Pancreas (tissue), 10 donors: ENCODE data around the gene LCN12. TPM values are rescaled to one million over a fixed set of nuclear protein-coding genes. Genes with fewer than 3 reads are reported as not detected.

Experiments
- ATAC-seq, 4 donors: fragments of 200-7000 bp; cut with Tn5 transposase; one replicate each; pipeline versions ENCODE4 v1.8.0 to v1.9.1; 2020; ENCODE audit warnings: mild to moderate bottlenecking in 4 of 4, moderate library complexity in 4 of 4
- DNase-seq, 6 donors: peaks; one replicate each; pipeline ENCODE4 v3.0.0-alpha.2; 2020
- FAIRE-seq: peaks from 2 replicates; lab custom pipeline; 2012; peaks lifted over from hg19 to GRCh38; lab: Jason Lieb, UNC
- H3K27ac ChIP-seq, 4 donors: fragments of 200-600 bp; sonication (generic); 1 replicate in 3 of 4; 2 replicates in 1 of 4; pipeline versions ENCODE4 v1.5.0 to v1.8.0; 2020
- H3K27me3 ChIP-seq, 4 donors: fragments of 200-600 bp; one replicate each; pipeline ENCODE4 v1.8.0; 2021
- H3K36me3 ChIP-seq, 3 donors: fragments of 200-600 bp; sonication (generic) in 1 of 3; one replicate each; pipeline versions ENCODE4 v1.5.0 to v1.8.0; 2020 to 2021
- H3K4me1 ChIP-seq, 3 donors: fragments of 200-600 bp; one replicate each; pipeline ENCODE4 v1.8.0; 2021
- H3K4me3 ChIP-seq, 4 donors: fragments of 200-600 bp; sonication (generic) in 2 of 4; one replicate each; pipeline versions ENCODE4 v1.5.0 to v1.8.0; 2020 to 2021
- H3K9me3 ChIP-seq, 4 donors: fragments of 200-600 bp; one replicate each; pipeline ENCODE4 v1.8.0; 2021
- WGBS, 2 donors: extraction: QIAGEN DNeasy Blood & Tissue Kit; methylation state at CpG; one replicate each; pipeline ENCODE4 v1.1.7; 2013; 5-methylcytosine and 5-hydroxymethylcytosine counted together
- intact Hi-C, 3 donors: fragments of 100-400 bp; cut with DNase I; formaldehyde crosslinking; loops; one replicate each; pipeline versions ENCODE4 v1.11.1 to v1.14.2; 2022
- polyA plus RNA-seq, 2 donors: library from polyadenylated mRNA; stranded (reverse); fragments of 200-250 nt; gene quantifications; one replicate each; pipeline ENCODE4 v1.2.3, GENCODE V29; 2013
- total RNA-seq, 6 donors: library from RNA; stranded (reverse); fragmentation: NEBNext Ultra II Directional in 4 of 6; extraction: Animal tissue kit (Norgen Biotek cat#: 25700) in 4 of 6; gene quantifications; one replicate each; pipeline versions ENCODE4 v1.2.1 to v1.2.4, GENCODE V29; 2021 to 2023
- TF ChIP-seq, protein P1 (sequence below), 4 donors: fragments of 200-600 bp; sonication (generic) in 3 of 4; IDR thresholded peaks; one replicate each; pipeline versions ENCODE4 v1.5.0 to v1.8.0; 2021; ENCODE audit warnings: antibody characterized with exemption in 4 of 4
- donor health status: healthy with polysubstance abuse.
- donor health status: DM: no; HTN: no; CAD: no; lungs with moderate emphysema.
- donor health status: DM: no; HTN: no; CAD: no.
- donor health status: control.
- donor health status: control.
- donor health status: Bipolar disorder and iron deficiency.
- donor health status: DM: yes; HTN: yes; CAD: no.
- donor health status: DM: no; HTN: no; CAD: no.
- donor health status: DM: no; HTN: no; CAD: no.
- donor health status: DM: yes; HTN: yes; CAD: no.

Gene LCN12
- total and polyA plus RNA-seq, 8 donors = 0.57 to 16.5 (median 3.4) TPM

DNA sequence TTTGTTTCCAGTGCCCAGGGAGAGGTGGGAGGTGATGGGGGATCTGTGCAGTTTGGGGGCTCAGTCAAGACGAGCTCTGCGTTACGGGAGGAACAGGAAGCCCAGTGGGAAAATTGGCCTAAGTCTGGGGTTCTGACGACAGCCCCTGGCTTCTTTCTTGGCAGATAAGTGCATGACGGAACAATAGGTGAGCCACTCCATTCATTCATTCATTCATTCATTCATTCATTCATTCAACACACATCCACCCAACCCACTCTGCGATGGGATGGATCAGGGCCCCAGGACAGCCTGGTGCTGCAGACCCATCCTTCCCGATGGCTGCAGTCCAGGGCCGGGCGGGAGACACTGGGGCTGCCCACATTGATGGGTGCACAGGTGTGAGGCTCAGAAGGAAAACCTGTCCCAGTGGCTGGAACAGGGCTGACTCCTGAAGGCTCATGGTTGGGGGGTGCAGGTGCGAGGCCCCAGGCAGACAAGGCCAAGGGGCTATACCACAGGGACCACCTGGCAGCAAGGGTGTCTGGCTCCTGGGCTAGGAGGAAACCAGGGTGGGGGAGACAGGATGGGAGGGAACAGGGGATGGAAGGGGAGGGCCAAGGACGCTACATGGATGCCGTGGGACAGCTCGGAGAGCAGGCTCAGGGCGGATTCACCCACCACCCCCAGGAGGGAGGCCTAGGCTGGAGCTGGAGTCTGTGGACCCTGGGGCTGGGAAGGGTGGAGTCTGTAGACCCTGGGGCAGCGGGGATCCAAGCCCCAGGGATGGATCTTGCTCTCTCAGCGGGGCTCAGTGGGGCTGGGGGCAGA lies 28.8 kb downstream of the LCN12 start:
- peaks cover 0 to 4% (median 0%) of the 10 kb centered on the region in 4 donors for H3K27me3 ChIP-seq
- H3K27ac ChIP-seq = no peak overlapping the region
- ATAC-seq = no peak

DNA sequence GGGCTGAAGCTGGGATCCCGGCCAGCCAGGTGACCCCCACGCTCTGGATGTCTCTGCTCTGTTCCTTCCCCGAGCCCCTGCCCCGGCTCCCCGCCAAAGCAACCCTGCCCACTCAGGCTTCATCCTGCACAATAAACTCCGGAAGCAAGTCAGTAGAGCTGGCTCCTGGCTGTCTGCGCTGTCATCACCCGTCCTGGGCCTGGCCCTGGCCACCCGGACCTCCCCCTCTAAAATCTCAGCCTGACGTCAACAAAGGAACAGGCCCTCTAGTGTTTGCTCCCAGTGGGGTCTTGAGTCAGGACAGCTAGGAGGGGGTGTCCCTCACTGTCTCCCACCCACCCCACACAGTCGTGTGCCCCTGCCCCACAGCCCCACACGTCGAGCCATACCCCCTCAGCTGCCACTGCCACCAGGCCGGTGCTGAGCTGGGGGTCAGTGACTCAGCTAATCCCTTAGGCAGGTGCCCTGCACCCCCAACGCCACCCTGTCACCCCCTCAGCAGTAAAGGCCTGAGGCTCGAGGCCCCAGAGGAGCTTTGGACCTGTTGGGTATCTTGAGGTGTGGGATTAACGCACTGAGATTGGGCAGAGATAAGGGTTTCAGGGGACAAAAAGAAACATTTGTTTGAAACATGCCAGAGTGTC lies 29.6 kb downstream of the LCN12 start:
- WGBS, 2 donors = 75% methylated on average over 17 of the region's 17 CpGs
- no peak for FAIRE-seq
- H3K27ac ChIP-seq = no peak overlapping the region
- no peaks in the 10 kb centered on the region for H3K9me3 ChIP-seq
- peak in 2 of 6 donors; percentile 15 to 60 for DNase-seq
- ATAC-seq = no peak
- peaks cover 0 to 4% (median 0%) of the 10 kb centered on the region in 4 donors for H3K27me3 ChIP-seq
- H3K4me1 ChIP-seq = no peaks in the 10 kb centered on the region
- no peak overlapping the region for H3K4me3 ChIP-seq
- no peaks in the 10 kb centered on the region for H3K36me3 ChIP-seq
- intact Hi-C loops = no loop called here
- TF ChIP-seq, protein P1, sequence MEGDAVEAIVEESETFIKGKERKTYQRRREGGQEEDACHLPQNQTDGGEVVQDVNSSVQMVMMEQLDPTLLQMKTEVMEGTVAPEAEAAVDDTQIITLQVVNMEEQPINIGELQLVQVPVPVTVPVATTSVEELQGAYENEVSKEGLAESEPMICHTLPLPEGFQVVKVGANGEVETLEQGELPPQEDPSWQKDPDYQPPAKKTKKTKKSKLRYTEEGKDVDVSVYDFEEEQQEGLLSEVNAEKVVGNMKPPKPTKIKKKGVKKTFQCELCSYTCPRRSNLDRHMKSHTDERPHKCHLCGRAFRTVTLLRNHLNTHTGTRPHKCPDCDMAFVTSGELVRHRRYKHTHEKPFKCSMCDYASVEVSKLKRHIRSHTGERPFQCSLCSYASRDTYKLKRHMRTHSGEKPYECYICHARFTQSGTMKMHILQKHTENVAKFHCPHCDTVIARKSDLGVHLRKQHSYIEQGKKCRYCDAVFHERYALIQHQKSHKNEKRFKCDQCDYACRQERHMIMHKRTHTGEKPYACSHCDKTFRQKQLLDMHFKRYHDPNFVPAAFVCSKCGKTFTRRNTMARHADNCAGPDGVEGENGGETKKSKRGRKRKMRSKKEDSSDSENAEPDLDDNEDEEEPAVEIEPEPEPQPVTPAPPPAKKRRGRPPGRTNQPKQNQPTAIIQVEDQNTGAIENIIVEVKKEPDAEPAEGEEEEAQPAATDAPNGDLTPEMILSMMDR (IDR thresholded peaks at IDR 0.05) = no peak

More for the DNA sequence above, 28.8 kb downstream of the LCN12 start:
- no peak overlapping the region for H3K4me3 ChIP-seq
- H3K4me1 ChIP-seq = no peaks in the 10 kb centered on the region
- no peaks in the 10 kb centered on the region for H3K9me3 ChIP-seq
- TF ChIP-seq, protein P1 (IDR thresholded peaks at IDR 0.05) = no peak
- 90 to 91% methylated on average over 16 of the region's 16 CpGs for WGBS, 2 donors
- no peaks in the 10 kb centered on the region for H3K36me3 ChIP-seq
- intact Hi-C loops = no loop called here
- FAIRE-seq (no peak), DNase-seq (peak in 1 of 6 donors; percentile 50)

DNA sequence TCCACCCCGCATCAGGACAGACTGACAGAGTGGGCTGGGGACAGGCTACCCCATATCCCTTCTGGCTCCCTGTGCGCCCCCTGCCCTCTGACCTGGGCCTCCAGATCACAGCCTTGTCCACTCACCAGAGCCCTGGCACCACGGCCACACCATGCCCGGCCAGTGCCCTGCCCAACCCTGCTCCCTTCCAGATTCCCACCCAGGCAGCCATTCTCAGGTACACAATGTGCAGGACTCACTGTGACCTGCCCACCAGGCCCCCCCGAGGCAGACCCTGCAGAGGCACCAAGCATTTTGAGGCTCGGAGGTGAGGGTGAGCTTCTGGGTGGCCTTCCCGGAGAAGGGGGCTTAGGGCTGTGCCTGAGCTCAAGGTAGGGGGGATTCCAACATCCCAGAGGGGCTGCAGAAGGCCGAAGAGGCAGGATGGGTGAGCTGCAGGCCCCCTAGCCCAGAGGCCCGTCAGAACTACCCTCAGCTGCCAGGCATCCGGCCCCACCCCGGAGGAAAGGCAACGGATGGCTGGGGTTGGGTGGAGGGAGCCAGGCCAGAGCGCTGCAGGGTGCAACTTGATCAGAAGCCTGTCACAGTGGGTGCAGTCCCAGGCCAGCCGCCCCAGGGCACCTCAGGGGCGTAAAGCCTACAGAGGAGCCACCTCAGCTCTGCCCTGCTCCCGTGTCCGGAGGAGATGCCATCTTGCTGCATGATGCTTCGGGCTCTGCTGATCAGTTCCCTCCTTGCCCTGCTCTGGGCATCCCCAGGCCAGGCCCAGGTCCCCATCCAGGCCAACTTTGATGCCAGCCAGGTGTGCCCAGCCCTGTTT lies 30.4 kb downstream of the LCN12 start, which contains the start of gene LCNL1:
Gene LCNL1 (plus strand): TSS at position 762 of the 820 bp plus-strand sequence. CDS start 594 bp downstream, outside the sequence.
- H3K4me1 ChIP-seq = no peaks in the 10 kb centered on the region
- H3K4me3 ChIP-seq = no peak within 1 kb of the TSS
- no peak for FAIRE-seq
- H3K27ac ChIP-seq = no peak within 1 kb of the TSS
- DNase-seq = peak in 1 of 6 donors; percentile 43
- TF ChIP-seq, protein P1 (IDR thresholded peaks at IDR 0.05) = no peak
- H3K36me3 ChIP-seq = no peaks in the 10 kb centered on the region
- peaks cover 0 to 4% (median 0%) of the 10 kb centered on the region in 4 donors for H3K27me3 ChIP-seq
- ATAC-seq = no peak
- WGBS, 2 donors = 79 to 85% methylated on average over 16 to 18 of the region's 18 CpGs
- intact Hi-C loops = no loop called here
- no peaks in the 10 kb centered on the region for H3K9me3 ChIP-seq

DNA sequence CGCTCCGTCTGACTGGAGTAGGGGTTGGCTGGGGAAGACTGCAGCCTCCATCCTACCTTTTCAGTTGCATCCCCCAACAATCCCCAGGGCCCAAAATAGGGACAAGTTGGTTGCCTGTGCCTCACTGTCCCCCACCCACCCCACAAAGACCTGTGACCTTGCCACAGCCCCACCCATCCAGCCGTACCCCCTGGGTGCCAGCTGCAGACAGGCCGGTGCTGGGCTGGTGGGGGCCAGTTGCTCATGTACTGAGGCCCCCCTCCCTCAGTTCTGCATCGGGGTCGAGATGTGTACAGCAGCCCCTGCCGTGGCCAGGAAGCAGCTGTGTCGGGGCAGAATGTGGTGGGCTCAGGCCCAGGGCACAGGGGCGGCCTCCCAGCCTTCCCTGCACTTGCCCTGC lies 31.1 kb downstream of the LCN12 start:
- FAIRE-seq (no peak), ATAC-seq (no peak), DNase-seq (no peak)
- Histone ChIP-seq H3K27ac (no peak overlapping the region), H3K9me3 (no peaks in the 10 kb centered on the region), H3K4me1 (no peaks in the 10 kb centered on the region), H3K36me3 (no peaks in the 10 kb centered on the region), H3K4me3 (no peak overlapping the region), H3K27me3 (peaks cover 0 to 4% (median 0%) of the 10 kb centered on the region in 4 donors)
- intact Hi-C loops = no loop called here
- 77 to 83% methylated on average over 9 of the region's 9 CpGs for WGBS, 2 donors
- TF ChIP-seq, protein P1 (IDR thresholded peaks at IDR 0.05) = no peak
